ENCODE measurements around the gene MBLAC2.

MBLAC2 gene

DNA sequence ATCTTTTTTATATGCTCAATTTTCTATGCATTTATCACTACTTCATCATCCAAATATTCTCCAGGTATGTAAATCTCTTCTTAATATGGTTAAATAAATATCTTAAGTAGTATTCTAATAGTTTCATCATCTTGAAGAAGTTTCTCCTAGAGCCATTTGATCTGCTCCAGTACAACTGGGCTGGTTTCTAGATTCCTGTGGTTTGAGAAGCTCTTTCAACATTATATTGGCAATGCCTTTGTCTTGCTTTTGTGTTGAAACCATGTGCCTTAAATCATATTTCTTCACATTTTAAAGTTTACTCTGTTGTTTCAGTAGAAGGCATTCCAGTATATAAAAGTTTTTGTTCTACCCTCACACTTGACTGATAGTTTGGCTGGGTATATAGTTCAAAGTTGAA is 27.6 kb downstream of the MBLAC2 start:
- no peak for DNase-seq

DNA sequence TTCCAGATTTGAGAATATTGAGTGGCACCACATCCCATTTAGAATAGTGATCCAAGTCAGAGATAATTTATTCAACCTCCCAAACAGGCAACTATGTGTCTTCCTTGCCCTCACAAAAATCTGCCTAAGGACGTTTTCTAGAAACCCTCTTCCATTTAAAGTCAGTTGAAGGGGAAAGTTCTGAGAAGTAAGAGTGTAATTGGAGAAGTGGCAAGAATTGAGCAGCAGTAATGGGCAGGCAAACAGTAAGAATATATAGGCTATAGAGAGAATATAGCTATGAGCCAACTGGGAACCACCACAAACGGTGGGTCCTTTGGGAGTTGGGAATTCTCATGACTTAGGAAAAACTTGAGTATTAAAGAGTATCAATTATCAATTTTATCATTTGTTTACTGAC is 33.9 kb downstream of the MBLAC2 start:
- no peak for DNase-seq

DNA sequence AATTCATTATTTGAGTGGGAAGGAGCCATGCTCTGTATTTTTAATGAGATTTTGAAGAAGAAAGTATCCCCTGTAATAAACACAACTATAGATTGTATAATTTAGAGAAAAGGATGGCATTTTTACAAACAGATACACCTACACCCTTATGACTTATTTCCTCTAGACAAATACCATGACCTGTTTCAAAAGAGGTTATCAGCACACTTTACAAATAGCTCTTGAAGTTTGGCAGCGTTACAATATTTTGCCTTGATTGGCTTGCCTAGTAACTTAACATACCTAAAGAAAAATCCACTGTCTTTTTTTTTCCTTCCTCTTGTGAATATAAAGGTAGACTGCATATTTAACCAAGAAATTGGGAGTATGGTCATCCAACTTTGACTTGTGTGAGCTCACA is 36.5 kb downstream of the MBLAC2 start:
- no peak for DNase-seq

DNA sequence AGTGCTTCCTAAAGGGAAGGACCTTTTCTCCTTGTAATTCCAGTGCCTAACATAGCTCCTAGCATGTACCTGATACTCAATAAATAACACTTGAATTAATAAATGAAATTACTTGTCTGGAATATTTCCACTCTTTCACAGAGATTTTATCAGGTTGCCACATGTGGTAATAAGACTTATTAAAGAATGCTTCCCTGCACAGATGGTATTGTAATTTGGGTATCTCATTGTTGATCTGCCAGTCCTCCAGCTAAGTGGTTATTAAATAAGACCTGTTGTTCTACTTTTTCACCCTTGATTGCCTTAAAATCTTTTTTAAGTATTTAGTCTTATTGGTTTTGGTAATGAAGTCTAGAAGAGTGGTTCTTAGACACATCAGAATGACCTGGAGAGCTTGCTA is 36.9 kb downstream of the MBLAC2 start:
- DNase-seq: peak; percentile 0

DNA sequence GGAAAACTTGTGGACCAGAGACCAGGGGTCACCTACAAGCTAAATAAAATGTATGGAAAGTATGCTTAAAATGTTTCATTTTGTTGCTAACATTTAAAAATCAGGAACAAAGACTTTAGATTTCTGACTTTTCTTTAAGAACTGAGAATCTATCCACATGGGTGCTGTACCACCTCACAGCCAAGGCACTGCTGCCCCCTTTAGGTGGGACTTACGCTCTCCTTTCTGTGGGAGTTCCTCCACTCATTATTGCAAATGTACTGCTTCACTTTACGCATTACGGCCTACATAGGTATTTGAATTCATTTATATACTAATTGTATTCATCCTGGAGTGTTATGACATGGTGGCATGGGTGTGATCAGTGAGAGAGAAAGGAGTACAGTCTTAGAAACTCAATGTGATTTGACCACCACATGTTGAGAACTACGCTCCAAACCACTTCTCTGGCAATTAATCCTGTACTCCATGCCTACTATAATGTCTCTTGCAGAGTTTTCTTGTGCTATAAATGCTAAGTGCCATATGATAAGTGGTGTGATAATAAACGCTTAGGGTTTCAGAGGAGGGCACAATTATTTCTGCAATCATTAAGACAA is 40.4 kb downstream of the MBLAC2 start:
- no peak for DNase-seq

DNA sequence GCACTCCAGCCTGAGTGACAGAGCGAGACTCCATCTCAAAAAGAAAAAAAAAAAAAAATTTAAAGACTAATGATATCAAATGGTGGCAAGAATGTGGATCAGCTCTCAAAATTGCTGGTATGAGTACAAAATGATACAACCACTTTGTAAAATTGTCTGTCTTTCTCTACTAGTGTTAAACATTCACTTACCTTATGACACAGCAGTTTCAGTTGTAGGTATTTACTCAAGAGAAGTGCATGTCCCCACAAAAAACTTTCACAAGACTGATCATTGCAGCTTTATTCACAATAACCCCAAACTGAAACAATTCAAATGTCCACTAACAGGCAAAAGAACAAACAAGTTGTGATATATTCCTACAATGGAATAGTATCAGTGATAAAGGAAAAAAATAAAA is 50.3 kb downstream of the MBLAC2 start:
- DNase-seq: no peak

DNA sequence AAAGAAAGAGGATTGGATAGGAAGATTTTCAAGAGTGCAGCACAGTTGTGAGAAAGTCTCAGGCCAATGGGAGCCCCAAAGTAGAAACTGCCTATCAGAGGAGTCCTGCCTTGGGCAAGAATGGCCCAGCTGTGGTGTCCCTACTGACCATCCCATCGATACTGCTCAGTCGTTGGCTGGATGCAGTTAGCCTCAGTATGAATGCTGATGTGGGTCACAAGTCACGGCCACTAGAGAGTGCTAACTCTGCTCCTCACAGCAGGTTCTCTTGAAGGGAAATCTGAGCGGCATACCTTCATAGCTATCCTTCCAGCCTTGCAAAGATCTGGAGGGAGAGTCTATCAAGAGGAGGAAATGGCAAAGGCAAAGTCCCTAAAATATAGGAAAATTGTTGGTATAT is 53.4 kb downstream of the MBLAC2 start:
- DNase-seq: no peak

DNA sequence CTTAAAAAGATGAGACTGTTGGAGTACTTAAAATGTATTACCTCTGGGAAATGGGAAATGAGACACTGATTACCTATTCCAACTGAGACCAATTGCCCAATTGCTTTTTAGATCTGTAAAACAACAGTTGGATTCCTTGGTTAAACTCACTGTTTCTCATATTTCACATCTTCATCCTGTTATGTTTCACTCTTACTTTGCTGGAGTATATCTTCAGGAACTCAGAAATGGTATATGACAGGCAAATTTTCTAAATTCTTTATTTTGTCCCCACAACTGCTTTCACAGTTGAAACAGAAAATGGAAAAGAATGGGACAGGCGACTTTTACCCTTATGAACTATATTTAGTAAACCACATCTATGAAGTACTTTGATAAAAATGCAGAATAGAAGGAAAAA is 56.4 kb downstream of the MBLAC2 start:
- no peak for DNase-seq

DNA sequence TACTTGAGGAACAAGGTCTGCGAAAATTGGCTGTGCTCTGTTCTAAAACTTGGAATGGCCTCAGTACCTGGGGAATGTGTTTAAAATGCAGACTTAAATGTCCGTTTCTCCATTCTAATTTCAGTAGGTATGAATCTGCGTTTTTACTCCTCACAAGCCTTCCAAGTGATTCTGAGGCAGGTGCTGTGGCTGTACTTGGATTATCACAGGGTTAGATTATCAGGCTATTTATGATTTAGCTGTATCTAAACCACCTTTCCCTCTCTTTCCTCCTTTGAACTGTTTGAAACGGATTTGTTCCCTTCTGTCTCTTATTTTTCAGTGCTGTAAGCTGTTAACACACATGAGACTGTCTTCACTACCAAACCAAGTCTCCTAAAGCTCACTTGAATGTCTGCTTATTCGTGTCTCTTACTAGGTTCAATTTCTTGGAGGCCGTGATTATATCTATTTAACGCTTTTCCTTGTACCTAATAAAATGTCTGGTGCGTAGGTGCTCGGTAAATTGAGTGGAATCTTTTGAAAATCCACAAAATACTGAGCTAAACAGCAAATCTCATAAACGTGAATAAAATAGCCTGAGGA is 64.3 kb downstream of the MBLAC2 start:
- peak; percentile 52 for DNase-seq

DNA sequence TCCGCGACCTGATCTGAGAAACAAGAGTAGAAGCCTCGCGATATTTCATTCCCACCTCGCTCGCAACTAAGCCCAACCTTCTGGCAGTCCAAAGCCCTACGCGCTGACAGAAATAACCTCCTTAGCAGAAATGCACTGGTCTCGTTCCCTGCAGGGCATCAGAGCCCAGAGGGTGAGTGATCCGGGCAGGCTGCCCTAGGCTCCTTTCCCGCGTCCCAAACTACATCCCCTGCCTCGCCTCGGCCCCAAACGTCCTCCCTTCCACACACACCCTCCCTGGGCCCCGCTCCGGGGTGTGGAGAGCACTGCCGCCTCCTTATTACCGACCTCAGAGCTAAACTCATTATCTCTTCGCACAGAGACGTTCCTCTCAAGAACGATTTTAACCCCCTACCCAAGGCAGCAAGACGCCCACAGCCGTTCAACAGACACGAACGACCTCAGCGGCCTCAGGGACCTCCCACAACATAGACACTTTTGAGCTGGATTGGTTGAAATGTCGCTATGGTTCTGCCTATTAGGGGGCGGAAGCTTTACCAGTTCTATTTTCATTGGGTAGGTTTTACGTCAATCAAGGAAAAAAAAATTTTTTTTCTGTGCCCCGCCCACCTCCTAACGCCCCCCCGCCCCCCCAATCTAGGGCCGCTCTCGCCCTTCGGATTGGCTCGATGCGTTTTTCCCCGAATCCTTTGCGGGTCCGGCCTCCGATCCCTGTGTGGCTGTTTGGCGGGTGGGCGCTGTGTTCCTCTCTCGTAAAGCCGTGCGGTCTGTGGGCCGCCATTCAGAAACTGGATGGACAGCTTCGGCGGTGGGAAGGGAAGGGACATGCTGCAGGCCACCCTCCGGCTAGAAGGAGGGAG is 65.0 kb downstream of the MBLAC2 start, which contains the start of gene CETN3:
TSS of gene CETN3 (minus strand) at position 439 of the 860 bp plus-strand sequence. CDS start at position 344, 95 bp downstream.
- peak; percentile 89 for DNase-seq

DNA sequence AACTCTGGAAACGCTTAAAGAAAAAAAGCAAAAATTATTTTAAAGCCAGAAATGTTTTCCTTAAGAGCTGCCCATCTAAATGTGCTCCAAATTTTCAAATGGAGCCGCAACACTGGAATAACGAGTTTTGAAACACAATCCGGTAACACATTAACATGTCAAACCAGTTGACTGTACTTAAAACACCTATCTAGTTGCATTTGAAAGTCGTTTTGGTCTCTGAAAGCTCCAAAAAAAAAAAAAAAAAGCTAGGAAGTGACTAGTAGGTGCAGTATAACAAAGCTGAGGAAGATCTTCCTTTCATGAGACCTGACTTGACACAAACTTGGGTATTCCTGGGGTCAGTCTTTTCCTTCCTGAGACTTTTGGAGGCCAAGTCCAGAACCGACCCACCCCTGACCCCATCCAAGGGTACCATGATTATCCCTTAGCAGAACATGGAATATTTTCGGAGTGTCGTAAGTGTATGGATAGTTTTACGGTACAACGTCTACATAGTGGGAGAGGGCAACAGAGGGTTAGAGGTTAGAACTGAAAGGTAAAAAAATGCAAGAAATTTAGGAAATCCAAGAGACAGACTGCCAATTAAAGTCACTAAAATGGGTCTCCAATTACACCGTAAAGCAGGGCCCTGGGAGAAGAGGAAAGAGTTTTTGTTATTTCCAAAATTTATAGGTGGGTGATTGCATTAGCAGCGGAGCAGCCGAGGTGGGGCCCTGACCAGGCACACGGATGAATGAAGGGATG is 65.8 kb downstream of the MBLAC2 start:
- peak; percentile 1 for DNase-seq
